DND-41 (cell line): Measurements from ENCODE around the gene FER1L5.

Experiments
- EZH2 ChIP-seq: IDR thresholded peaks from 3 replicates; pipeline ENCODE4 v1.6.1; 2012; ENCODE audit warnings: borderline replicate concordance, low read depth, mild to moderate bottlenecking, moderate library complexity, low read length, inconsistent platforms; ENCODE audit not compliant: severe bottlenecking
- TF ChIP-seq, protein P1 (sequence below): IDR thresholded peaks from 2 replicates; pipeline ENCODE4 v1.5.1; 2012; ENCODE audit warnings: borderline replicate concordance, low read length, moderate library complexity, mild to moderate bottlenecking; ENCODE audit not compliant: poor library complexity, severe bottlenecking; ENCODE audit errors: extremely low read depth

- TF ChIP-seq, protein P1, sequence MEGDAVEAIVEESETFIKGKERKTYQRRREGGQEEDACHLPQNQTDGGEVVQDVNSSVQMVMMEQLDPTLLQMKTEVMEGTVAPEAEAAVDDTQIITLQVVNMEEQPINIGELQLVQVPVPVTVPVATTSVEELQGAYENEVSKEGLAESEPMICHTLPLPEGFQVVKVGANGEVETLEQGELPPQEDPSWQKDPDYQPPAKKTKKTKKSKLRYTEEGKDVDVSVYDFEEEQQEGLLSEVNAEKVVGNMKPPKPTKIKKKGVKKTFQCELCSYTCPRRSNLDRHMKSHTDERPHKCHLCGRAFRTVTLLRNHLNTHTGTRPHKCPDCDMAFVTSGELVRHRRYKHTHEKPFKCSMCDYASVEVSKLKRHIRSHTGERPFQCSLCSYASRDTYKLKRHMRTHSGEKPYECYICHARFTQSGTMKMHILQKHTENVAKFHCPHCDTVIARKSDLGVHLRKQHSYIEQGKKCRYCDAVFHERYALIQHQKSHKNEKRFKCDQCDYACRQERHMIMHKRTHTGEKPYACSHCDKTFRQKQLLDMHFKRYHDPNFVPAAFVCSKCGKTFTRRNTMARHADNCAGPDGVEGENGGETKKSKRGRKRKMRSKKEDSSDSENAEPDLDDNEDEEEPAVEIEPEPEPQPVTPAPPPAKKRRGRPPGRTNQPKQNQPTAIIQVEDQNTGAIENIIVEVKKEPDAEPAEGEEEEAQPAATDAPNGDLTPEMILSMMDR, result no peak
- no peak for TF ChIP-seq EZH2
Measured at GRCh38 chr2:96649342-96649741, 6.8 kb downstream of the FER1L5 start.
